BJ (cell line): Measurements from ENCODE around the gene SFXN5. TPM values are rescaled to one million over a fixed set of nuclear protein-coding genes. Genes with fewer than 3 reads are reported as not detected.

ENCODE experiments used
- CTCF ChIA-PET: fragments of 350-600 bp; formaldehyde crosslinking; extraction: SDS; loops from one replicate; lab custom pipeline; 2021; ENCODE audit warnings: antibody characterized with exemption, inconsistent platforms; lab: Yijun Ruan, JAX
- POLR2A ChIA-PET: fragments of 300-600 bp; sonication (Branson Sonifier 250); formaldehyde crosslinking; extraction: SDS; loops from one replicate; lab custom pipeline; 2021; ENCODE audit warnings: antibody characterized with exemption; lab: Charles Lee
- DNase-seq: peaks from one replicate; pipeline ENCODE4 v3.0.0-alpha.2; 2011; ENCODE audit warnings: low read depth
- H3K27me3 ChIP-seq: 2 replicates; pipeline ENCODE4 v1.6.0; 2011; ENCODE audit warnings: low read length; ENCODE audit not compliant: control insufficient read depth, insufficient read depth
- H3K36me3 ChIP-seq: 2 replicates; pipeline ENCODE4 v1.5.1; 2011; ENCODE audit warnings: low read length; ENCODE audit not compliant: control insufficient read depth, insufficient read depth
- H3K4me3 ChIP-seq: 2 replicates; pipeline ENCODE4 v1.5.1; 2011; ENCODE audit warnings: low read depth, mild to moderate bottlenecking, control low read depth, low read length
- polyA plus RNA-seq: library from polyadenylated mRNA; depleted of rRNA; stranded (reverse); fragments of >200 nt; gene quantifications from 2 replicates; pipeline ENCODE4 v1.2.3, GENCODE V29; 2011
- TF ChIP-seq, protein P1 (sequence below): IDR thresholded peaks from 2 replicates; pipeline ENCODE4 v1.5.1; 2011; ENCODE audit warnings: low read depth, mild to moderate bottlenecking, control low read depth, inconsistent platforms, low read length, moderate library complexity; ENCODE audit not compliant: insufficient read depth

The SFXN5 gene
- polyA plus RNA-seq, 1 experiment, result 11.5 TPM

DNA sequence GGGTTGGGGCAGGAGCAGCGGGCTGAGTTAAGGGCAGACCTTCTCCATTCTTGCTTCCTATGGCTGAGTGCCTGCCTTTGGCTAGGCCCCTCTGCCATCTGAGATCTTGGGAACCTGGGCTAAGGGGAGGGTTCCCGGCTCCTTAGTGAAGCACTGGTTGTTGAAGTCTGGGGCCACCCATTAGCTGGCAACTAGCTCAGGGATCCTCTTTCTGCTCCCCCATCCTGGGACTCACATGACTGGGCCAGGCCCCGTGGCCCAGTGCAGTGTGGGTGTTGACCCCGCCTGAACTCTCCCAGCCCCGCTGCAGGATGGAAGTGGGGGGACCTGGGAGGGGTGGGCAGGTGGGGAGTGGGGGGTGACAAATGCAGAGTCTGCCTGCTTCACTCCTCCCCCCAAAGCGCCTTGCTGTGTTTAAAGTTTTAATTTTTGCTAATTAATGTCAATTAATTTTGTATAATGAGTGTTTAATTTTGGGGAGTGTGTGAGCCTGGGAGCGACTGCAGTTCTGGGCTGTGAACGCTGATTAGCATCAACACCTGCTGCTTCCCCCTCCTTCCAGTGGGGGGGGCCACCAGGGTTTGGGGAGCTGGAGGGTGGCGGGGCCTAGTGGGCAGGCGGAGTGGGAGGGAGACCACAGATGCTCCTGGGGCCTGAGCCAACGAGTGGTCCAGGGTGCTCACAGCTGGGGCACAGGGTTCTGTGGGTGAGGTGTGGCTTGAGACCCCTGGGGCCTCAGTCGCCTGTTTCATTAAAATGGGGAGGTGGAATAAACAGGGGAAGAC, 99.0 kb downstream of the SFXN5 start:
- H3K27me3 ChIP-seq, result no peaks in the 10 kb centered on the region
- DNase-seq, result no peak
- TF ChIP-seq, protein P1, sequence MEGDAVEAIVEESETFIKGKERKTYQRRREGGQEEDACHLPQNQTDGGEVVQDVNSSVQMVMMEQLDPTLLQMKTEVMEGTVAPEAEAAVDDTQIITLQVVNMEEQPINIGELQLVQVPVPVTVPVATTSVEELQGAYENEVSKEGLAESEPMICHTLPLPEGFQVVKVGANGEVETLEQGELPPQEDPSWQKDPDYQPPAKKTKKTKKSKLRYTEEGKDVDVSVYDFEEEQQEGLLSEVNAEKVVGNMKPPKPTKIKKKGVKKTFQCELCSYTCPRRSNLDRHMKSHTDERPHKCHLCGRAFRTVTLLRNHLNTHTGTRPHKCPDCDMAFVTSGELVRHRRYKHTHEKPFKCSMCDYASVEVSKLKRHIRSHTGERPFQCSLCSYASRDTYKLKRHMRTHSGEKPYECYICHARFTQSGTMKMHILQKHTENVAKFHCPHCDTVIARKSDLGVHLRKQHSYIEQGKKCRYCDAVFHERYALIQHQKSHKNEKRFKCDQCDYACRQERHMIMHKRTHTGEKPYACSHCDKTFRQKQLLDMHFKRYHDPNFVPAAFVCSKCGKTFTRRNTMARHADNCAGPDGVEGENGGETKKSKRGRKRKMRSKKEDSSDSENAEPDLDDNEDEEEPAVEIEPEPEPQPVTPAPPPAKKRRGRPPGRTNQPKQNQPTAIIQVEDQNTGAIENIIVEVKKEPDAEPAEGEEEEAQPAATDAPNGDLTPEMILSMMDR, result no peak
- peaks cover 2% of the 10 kb centered on the region for H3K36me3 ChIP-seq
- no peak overlapping the region for H3K4me3 ChIP-seq
- ChIA-PET CTCF (interaction anchor here (1.0 to 9.2 kb wide), 15 partner anchors 9 to 204 kb away, joined by 3 to 122 read pairs (median 9); partner anchors contain the start of genes EMX1 and SPR), POLR2A (no interaction called here)

GRCh38 chr2:72971036-72971435, 100.5 kb downstream of the SFXN5 start:
- Histone ChIP-seq H3K27me3 (no peaks in the 10 kb centered on the region), H3K36me3 (peaks cover 2% of the 10 kb centered on the region), H3K4me3 (no peak overlapping the region)
- TF ChIP-seq, protein P1, result no peak
- CTCF ChIA-PET, result interaction anchor here (0.9 to 9.2 kb wide), 3 partner anchors 77 to 193 kb away, joined by 3 to 122 read pairs (median 6); partner anchors contain the start of gene SPR
- DNase-seq, result no peak
- POLR2A ChIA-PET, result no interaction called here

DNA sequence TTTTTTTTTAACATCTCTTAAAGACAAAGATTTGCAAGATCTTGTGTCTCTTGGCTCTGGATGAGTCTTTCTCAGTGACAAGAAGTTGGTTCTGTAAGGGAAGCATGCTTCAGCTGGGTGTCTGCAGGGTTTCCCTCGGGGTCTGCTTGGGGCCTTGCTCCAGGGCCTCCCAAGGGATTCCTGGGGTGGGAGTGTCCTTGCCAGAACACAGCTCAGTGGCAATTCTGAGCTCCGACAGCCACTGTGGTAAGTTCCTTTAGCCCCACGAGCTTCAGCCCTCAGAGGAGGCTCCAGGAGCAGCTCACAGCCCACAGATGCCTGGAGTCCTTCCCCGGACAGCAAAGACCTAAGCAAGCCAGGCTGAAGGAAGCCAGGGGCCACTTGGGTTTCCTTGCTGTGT, 101.8 kb downstream of the SFXN5 start:
- POLR2A ChIA-PET, result no interaction called here
- Histone ChIP-seq H3K27me3 (no peaks in the 10 kb centered on the region), H3K36me3 (no peaks in the 10 kb centered on the region; the same call in 1 of the 2 replicates), H3K4me3 (no peak overlapping the region)
- TF ChIP-seq, protein P1, result no peak
- no peak for DNase-seq
- CTCF ChIA-PET, result interaction anchor here (1.0 to 9.2 kb wide), 4 partner anchors 22 to 83 kb away, joined by 3 to 122 read pairs (median 4); partner anchors contain the start of gene SPR

DNA sequence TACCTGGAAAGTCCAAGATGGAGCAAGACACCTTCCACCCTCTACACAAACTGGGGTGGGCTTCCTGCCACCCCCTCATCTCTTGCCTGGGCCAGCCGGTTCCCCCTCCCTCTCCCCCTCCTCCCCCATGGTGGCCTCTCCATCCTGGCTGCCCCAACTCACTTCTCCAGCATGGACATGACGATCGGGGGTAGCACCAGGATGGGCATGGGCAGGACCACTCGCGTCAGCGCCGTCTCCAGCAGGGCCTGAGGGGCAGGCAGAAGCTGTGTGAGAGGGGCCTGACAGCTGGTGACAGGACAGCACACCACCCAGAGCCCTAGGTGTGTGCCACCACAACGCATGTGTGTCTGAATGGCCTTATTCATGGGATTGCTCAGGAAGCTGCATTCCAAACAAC, 103.2 kb downstream of the SFXN5 start:
- POLR2A ChIA-PET, result no interaction called here
- no peaks in the 10 kb centered on the region for H3K27me3 ChIP-seq
- no peak overlapping the region for H3K4me3 ChIP-seq
- H3K36me3 ChIP-seq, result no peaks in the 10 kb centered on the region; the same call in 1 of the 2 replicates
- TF ChIP-seq, protein P1, result no peak
- no peak for DNase-seq
- CTCF ChIA-PET, result no interaction called here

- H3K36me3 ChIP-seq, result peaks cover 2% of the 10 kb centered on the region
- ChIA-PET CTCF (interaction anchor here (1.2 to 6.1 kb wide), 4 partner anchors 8 to 120 kb away, joined by 3 to 46 read pairs (median 4); no protein-coding TSS in a partner anchor), POLR2A (no interaction called here)
- DNase-seq, result no peak
- no peaks in the 10 kb centered on the region for H3K27me3 ChIP-seq
- no peak overlapping the region for H3K4me3 ChIP-seq
- TF ChIP-seq, protein P1, result no peak
These were observed 105.6 kb downstream of the SFXN5 start for GRCh38 chr2:72965770-72966450.
